ENCODE measurements around the gene DICER1.

The DICER1 gene

GRCh38 chr14:95069018-95069417 lies 88.3 kb downstream of the DICER1 start:
- DNase-seq (ENCODE audit: low read depth in 1 of 2, low spot score in 1 of 2), result no peak
- Histone ChIP-seq H3K4me3 (replicated peaks; ENCODE audit: insufficient read depth, low read length) (no peak overlapping the region), H3K27ac (replicated peaks) (no peak overlapping the region), H3K27me3 (ENCODE audit: insufficient read depth, poor library complexity, severe bottlenecking) (peaks cover 4% of the 10 kb centered on the region)
- TF ChIP-seq REST (IDR thresholded peaks at IDR 0.05; ENCODE audit: insufficient replicate concordance, low read depth), result no peak
- no peak for TF ChIP-seq CTCF (IDR thresholded peaks at IDR 0.05; ENCODE audit: insufficient read depth, low read length)
- TF ChIP-seq POLR2AphosphoS5 (IDR thresholded peaks at IDR 0.05; ENCODE audit: low read depth), result no peak

GRCh38 chr14:95068521-95068920 lies 88.8 kb downstream of the DICER1 start:
- no peak for DNase-seq (ENCODE audit: low read depth in 1 of 2, low spot score in 1 of 2)
- H3K27me3 ChIP-seq (ENCODE audit: insufficient read depth, poor library complexity, severe bottlenecking), result peaks cover 4% of the 10 kb centered on the region

GRCh38 chr14:95068080-95068479 lies 89.2 kb downstream of the DICER1 start:
- TF ChIP-seq GABPA (IDR thresholded peaks at IDR 0.05; ENCODE audit: low read depth) (no peak), CTCF (IDR thresholded peaks at IDR 0.05; ENCODE audit: insufficient read depth, low read length) (no peak), POLR2AphosphoS5 (IDR thresholded peaks at IDR 0.05; ENCODE audit: low read depth) (no peak), SPI1 (IDR thresholded peaks at IDR 0.05; ENCODE audit: borderline replicate concordance, low read depth) (no peak), REST (IDR thresholded peaks at IDR 0.05; ENCODE audit: insufficient replicate concordance, low read depth) (no peak)
- H3K27me3 ChIP-seq (ENCODE audit: insufficient read depth, poor library complexity, severe bottlenecking), result peaks cover 4% of the 10 kb centered on the region
- H3K27ac ChIP-seq (replicated peaks), result no peak overlapping the region
- no peak for DNase-seq (ENCODE audit: low read depth in 1 of 2, low spot score in 1 of 2)
- H3K4me3 ChIP-seq (replicated peaks; ENCODE audit: insufficient read depth, low read length), result no peak overlapping the region

More at GRCh38 chr14:95068521-95068920, 88.8 kb downstream of the DICER1 start:
- no peak overlapping the region for H3K27ac ChIP-seq (replicated peaks)
- no peak for TF ChIP-seq GABPA (IDR thresholded peaks at IDR 0.05; ENCODE audit: low read depth)
- TF ChIP-seq SPI1 (IDR thresholded peaks at IDR 0.05; ENCODE audit: borderline replicate concordance, low read depth), result no peak
- no peak for TF ChIP-seq CTCF (IDR thresholded peaks at IDR 0.05; ENCODE audit: insufficient read depth, low read length)
- no peak for TF ChIP-seq POLR2AphosphoS5 (IDR thresholded peaks at IDR 0.05; ENCODE audit: low read depth)
- TF ChIP-seq REST (IDR thresholded peaks at IDR 0.05; ENCODE audit: insufficient replicate concordance, low read depth), result no peak
- no peak overlapping the region for H3K4me3 ChIP-seq (replicated peaks; ENCODE audit: insufficient read depth, low read length)
